Right atrium auricular region (tissue), 2 donors: ENCODE data around the gene PXK. TPM values are rescaled to one million over a fixed set of nuclear protein-coding genes. Genes with fewer than 3 reads are reported as not detected.

Experiments used
- DNase-seq: peaks from one replicate; pipeline ENCODE4 v3.0.0-alpha.2; 2019; ENCODE audit warnings: low spot score
- H3K27ac ChIP-seq, 2 donors: fragments of 200-600 bp; sonication (generic); 1 replicate in 1 of 2; 2 replicates in 1 of 2; pipeline ENCODE4 v1.5.1; 2016 to 2019
- H3K27me3 ChIP-seq, 2 donors: fragments of 200-600 bp; sonication (generic); one replicate each; pipeline versions ENCODE4 v1.5.1 to v1.6.0; 2017 to 2019
- H3K36me3 ChIP-seq: fragments of 200-600 bp; sonication (generic); one replicate; pipeline ENCODE4 v1.5.1; 2016
- H3K4me1 ChIP-seq, 2 donors: fragments of 200-600 bp; sonication (generic); one replicate each; pipeline versions ENCODE4 v1.5.1 to v1.6.0; 2017 to 2019
- H3K4me3 ChIP-seq, 2 donors: fragments of 200-600 bp; sonication (generic); 1 replicate in 1 of 2; 2 replicates in 1 of 2; pipeline ENCODE4 v1.5.1; 2017 to 2019; ENCODE audit warnings: mild to moderate bottlenecking in 1 of 2, moderate library complexity in 1 of 2
- H3K9me3 ChIP-seq, 2 donors: fragments of 200-600 bp; sonication (generic); one replicate each; pipeline ENCODE4 v1.5.1; 2019
- total RNA-seq, 2 donors: library from RNA; depleted of rRNA; stranded (reverse); fragments of >200 nt; gene quantifications; one replicate each; pipeline ENCODE4 v1.1.0, GENCODE V29; 2016
- TF ChIP-seq, protein P1 (sequence below), 2 donors: fragments of 200-600 bp; sonication (generic); IDR thresholded peaks; one replicate each; pipeline ENCODE4 v1.5.1; 2019; ENCODE audit warnings: antibody characterized with exemption in 2 of 2

The PXK gene
- total RNA-seq, 2 donors from 2014 or later = 18.3 to 22.5 TPM

DNA sequence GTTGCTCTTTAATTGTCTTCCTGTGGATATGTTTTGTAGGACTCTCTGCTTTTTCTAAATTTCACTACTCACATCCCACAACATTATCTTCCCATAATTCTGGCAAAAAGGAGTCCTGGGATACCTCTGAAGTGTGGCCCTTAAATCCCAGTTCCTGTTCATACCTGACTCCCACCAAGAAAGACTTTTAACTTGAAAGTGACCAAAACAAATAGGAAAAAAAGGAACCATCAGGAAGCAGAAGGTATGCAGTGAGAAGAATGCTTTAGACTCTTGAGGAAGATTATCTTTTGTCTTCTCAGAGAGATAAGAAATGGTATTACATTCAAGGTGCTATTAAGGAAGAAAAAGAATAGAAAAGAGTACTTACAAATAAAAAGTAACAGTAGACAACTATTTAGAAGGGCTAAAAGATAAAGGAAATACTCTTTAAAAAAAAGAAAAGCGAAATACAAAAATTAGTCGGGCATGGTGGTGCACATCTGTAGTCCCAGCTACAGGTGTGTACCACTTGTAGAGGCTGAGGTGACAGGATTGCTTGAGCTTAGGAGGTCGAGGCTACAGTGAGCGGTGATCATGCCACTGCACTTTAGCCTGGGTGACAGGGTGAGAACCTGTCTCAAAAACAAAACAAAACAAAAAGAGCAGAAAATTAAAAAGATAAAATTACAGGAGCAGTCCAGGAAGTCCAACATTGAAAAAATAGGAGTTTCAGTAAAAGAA lies 46.8 kb downstream of the PXK start:
- H3K4me1 ChIP-seq = peaks cover 0 to 11% of the 10 kb centered on the region in 2 donors
- peaks cover 11% of the 10 kb centered on the region for H3K36me3 ChIP-seq
- no peaks in the 10 kb centered on the region for H3K9me3 ChIP-seq
- TF ChIP-seq, protein P1, sequence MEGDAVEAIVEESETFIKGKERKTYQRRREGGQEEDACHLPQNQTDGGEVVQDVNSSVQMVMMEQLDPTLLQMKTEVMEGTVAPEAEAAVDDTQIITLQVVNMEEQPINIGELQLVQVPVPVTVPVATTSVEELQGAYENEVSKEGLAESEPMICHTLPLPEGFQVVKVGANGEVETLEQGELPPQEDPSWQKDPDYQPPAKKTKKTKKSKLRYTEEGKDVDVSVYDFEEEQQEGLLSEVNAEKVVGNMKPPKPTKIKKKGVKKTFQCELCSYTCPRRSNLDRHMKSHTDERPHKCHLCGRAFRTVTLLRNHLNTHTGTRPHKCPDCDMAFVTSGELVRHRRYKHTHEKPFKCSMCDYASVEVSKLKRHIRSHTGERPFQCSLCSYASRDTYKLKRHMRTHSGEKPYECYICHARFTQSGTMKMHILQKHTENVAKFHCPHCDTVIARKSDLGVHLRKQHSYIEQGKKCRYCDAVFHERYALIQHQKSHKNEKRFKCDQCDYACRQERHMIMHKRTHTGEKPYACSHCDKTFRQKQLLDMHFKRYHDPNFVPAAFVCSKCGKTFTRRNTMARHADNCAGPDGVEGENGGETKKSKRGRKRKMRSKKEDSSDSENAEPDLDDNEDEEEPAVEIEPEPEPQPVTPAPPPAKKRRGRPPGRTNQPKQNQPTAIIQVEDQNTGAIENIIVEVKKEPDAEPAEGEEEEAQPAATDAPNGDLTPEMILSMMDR (IDR thresholded peaks at IDR 0.05) = no peak
- H3K27ac ChIP-seq = no peak overlapping the region
- no peaks in the 10 kb centered on the region for H3K27me3 ChIP-seq
- no peak overlapping the region for H3K4me3 ChIP-seq
- no peak for DNase-seq

DNA sequence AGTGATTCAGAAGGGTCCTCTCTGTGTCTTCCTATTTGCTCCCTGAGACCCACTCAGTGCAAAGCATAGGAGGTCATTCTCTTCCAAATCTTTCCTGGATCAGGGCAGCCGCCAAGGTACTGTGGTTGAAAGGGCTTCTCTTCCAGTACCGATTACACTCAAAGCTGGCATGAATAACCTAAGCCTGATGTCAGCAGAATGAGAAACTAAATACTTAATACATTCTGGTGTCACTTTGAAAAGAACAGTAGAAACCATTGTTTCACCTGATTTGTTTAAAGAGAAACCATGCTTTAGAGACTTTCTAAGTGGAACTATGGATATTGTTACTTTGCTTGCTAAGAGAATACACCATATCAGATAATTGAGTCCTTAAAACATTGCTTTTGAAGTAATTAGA lies 50.8 kb downstream of the PXK start:
- H3K27ac ChIP-seq = no peak overlapping the region
- H3K4me1 ChIP-seq = peaks cover 0 to 36% of the 10 kb centered on the region in 2 donors
- TF ChIP-seq, protein P1 (IDR thresholded peaks at IDR 0.05) = no peak
- peaks cover 11% of the 10 kb centered on the region for H3K36me3 ChIP-seq
- no peaks in the 10 kb centered on the region for H3K9me3 ChIP-seq
- no peak overlapping the region for H3K4me3 ChIP-seq
- H3K27me3 ChIP-seq = no peaks in the 10 kb centered on the region
- no peak for DNase-seq

DNA sequence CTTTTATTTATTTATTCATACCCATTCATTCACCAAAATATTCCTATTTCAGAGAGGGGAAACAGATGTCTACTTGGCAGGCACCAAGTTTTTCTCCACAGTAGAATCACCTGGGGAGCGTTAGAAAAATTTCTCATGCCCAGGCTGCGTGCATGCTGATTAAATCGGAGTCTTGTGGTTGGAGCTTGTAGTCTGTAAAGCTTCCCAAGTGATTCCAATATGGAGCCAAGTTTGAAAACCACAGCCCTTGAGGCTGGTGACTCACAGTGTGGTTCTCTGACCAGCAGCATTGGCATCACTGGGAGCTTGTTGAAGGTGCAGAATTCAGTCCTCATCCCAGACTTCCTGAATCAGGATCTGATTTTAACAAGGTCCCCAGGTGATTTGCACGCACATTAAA lies 51.2 kb downstream of the PXK start:
- Histone ChIP-seq H3K9me3 (no peaks in the 10 kb centered on the region), H3K36me3 (peaks cover 11% of the 10 kb centered on the region), H3K27me3 (no peaks in the 10 kb centered on the region), H3K4me1 (peaks cover 0 to 40% of the 10 kb centered on the region in 2 donors), H3K27ac (no peak overlapping the region), H3K4me3 (no peak overlapping the region)
- TF ChIP-seq, protein P1 (IDR thresholded peaks at IDR 0.05) = no peak
- no peak for DNase-seq

DNA sequence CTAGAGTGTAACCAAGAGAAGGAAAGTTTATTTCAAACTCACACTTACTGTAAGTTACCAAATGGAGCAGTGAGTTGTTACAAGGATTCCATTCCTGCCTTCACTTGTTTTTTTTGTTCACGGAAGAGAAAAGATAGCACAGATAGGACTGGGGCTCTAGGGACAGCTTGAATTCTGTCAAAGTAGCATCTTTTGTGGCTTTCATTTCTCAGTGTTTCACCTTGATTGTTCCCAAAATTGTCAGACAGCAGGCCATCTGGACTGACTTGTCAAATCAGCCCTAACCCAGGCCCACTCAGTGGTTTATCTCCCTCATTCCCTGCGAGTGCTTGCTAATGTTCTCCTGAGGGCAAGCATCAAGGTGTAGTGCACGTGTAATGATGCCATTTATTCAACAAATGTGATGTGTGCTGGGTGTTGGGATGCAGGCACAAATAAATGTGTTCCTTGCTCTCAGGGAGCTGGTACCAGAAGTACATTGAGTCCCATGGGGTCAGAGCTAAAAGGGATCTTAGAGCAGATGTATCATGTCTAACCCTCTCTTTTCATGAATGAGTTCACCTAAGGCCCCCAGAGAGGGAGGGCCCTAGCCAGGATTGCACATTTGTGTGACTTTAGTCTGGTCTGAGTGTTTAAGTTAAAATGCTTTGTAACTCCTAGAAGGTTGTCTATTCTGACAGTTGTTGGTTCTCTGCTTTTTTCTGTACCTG lies 51.8 kb downstream of the PXK start:
- Histone ChIP-seq H3K4me1 (peaks cover 0 to 47% of the 10 kb centered on the region in 2 donors), H3K27me3 (no peaks in the 10 kb centered on the region), H3K36me3 (peaks cover 11% of the 10 kb centered on the region), H3K4me3 (no peak overlapping the region), H3K9me3 (no peaks in the 10 kb centered on the region), H3K27ac (no peak overlapping the region)
- TF ChIP-seq, protein P1 (IDR thresholded peaks at IDR 0.05) = no peak
- DNase-seq = no peak

DNA sequence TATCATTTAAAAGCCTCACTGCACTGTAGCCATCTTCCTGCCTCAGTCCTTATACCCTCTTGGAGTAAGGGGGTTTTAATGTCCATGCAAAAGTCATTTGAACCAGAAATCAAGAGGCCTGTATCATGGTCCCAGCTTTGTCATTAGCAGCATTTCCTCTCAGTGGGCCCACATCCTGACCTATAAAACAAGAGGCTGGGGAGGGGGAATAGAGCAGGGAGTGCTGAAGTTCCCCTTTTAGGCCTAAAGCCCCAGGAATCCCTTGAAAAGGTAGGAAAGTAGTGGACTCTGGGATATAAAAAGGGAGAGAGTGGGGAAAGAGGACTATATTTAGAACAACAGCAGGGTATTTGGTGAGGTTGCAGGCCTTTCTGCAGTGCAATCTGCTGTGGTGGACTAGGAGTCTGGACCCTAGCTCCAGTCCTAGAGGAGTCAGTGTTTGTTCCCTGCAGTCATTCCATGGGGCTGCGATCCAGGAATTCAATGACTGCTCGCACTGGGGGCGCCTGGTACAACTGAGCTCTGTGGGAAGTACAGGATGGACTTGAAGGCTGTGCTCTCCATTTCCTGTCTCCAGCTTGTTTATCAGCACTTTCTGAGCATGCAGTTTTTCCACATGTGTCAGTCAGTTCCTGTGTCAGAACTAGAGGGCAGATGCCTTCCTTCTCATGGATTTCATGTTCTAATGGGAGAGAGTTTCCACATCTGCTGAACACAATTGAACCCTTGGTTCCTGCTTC lies 54.1 kb downstream of the PXK start:
- Histone ChIP-seq H3K4me1 (peaks cover 0 to 47% of the 10 kb centered on the region in 2 donors), H3K4me3 (no peak overlapping the region), H3K9me3 (no peaks in the 10 kb centered on the region), H3K36me3 (peaks cover 11% of the 10 kb centered on the region), H3K27ac (peak overlapping the region; percentile 65), H3K27me3 (no peaks in the 10 kb centered on the region)
- DNase-seq = peak; percentile 66
- TF ChIP-seq, protein P1 (IDR thresholded peaks at IDR 0.05) = no peak
